Peyer's patch (tissue), 4 donors: Measurements from ENCODE around the gene CRTAC1. TPM values are rescaled to one million over a fixed set of nuclear protein-coding genes. Genes with fewer than 3 reads are reported as not detected.

Experiments
- DNase-seq, 3 donors: peaks; one replicate each; pipeline ENCODE4 v3.0.0-alpha.2; 2017 to 2019
- H3K27ac ChIP-seq, 4 donors: fragments of 200-600 bp; sonication (generic); one replicate each; pipeline ENCODE4 v1.5.1; 2016 to 2019
- H3K27me3 ChIP-seq, 2 donors: fragments of 200-600 bp; sonication (generic); one replicate each; pipeline ENCODE4 v1.5.1; 2019
- H3K36me3 ChIP-seq, 3 donors: fragments of 200-600 bp; sonication (generic); one replicate each; pipeline ENCODE4 v1.5.1; 2016 to 2019
- H3K4me1 ChIP-seq, 4 donors: fragments of 200-600 bp; sonication (generic); one replicate each; pipeline ENCODE4 v1.5.1; 2016 to 2019
- H3K4me3 ChIP-seq, 4 donors: fragments of 200-600 bp; sonication (generic); 1 replicate in 3 of 4; 2 replicates in 1 of 4; pipeline ENCODE4 v1.5.1; 2016 to 2019; ENCODE audit warnings: mild to moderate bottlenecking in 1 of 4
- H3K9me3 ChIP-seq, 4 donors: fragments of 200-600 bp; sonication (generic); one replicate each; pipeline ENCODE4 v1.5.1; 2016 to 2019; ENCODE audit warnings: mild to moderate bottlenecking in 1 of 4
- CTCF ChIP-seq, 6 experiments: fragments of 450-650 bp in 4 of 6; fragments of 200-600 bp in 2 of 6; sonication (generic) in 1 of 6; IDR thresholded peaks; one replicate each; pipeline ENCODE4 v1.5.1; 2017 to 2019; ENCODE audit warnings: antibody characterized with exemption in 6 of 6, mild to moderate bottlenecking in 3 of 6, moderate library complexity in 1 of 6
- POLR2A ChIP-seq, 2 donors: fragments of 450-650 bp; IDR thresholded peaks; one replicate each; pipeline ENCODE4 v1.5.1; 2017; ENCODE audit warnings: antibody characterized with exemption in 2 of 2, mild to moderate bottlenecking in 2 of 2, moderate library complexity in 2 of 2
- total RNA-seq, 4 donors: library from RNA; depleted of rRNA; stranded (reverse); fragments of >200 nt; gene quantifications; one replicate each; pipeline ENCODE4 v1.1.0, GENCODE V29; 2016

Gene CRTAC1
- total RNA-seq, 4 donors from 2014 or later, result 0.53 TPM; not detected in 3

- no peak overlapping the region for H3K4me3 ChIP-seq
- H3K36me3 ChIP-seq, result no peaks in the 10 kb centered on the region
- TF ChIP-seq POLR2A (IDR thresholded peaks at IDR 0.05) (no peak), CTCF (IDR thresholded peaks at IDR 0.05) (no peak)
- H3K27me3 ChIP-seq, result no peaks in the 10 kb centered on the region
- no peak overlapping the region for H3K27ac ChIP-seq
- H3K9me3 ChIP-seq, result no peaks in the 10 kb centered on the region
- H3K4me1 ChIP-seq, result no peaks in the 10 kb centered on the region
- no peak for DNase-seq
Measured at GRCh38 chr10:97969538-97970079, 60.8 kb downstream of the CRTAC1 start.

GRCh38 chr10:97964748-97965147 lies 65.7 kb downstream of the CRTAC1 start:
- DNase-seq, result no peak
- TF ChIP-seq POLR2A (IDR thresholded peaks at IDR 0.05) (no peak), CTCF (IDR thresholded peaks at IDR 0.05) (no peak)
- no peaks in the 10 kb centered on the region for H3K4me1 ChIP-seq
- no peaks in the 10 kb centered on the region for H3K9me3 ChIP-seq
- H3K27ac ChIP-seq, result no peak overlapping the region
- H3K4me3 ChIP-seq, result no peak overlapping the region
- H3K36me3 ChIP-seq, result no peaks in the 10 kb centered on the region
- H3K27me3 ChIP-seq, result no peaks in the 10 kb centered on the region

GRCh38 chr10:97961945-97962344 lies 68.5 kb downstream of the CRTAC1 start:
- DNase-seq, result no peak
- H3K4me3 ChIP-seq, result no peak overlapping the region
- no peaks in the 10 kb centered on the region for H3K4me1 ChIP-seq
- H3K9me3 ChIP-seq, result no peaks in the 10 kb centered on the region
- no peaks in the 10 kb centered on the region for H3K36me3 ChIP-seq
- H3K27ac ChIP-seq, result no peak overlapping the region
- no peaks in the 10 kb centered on the region for H3K27me3 ChIP-seq
- TF ChIP-seq POLR2A (IDR thresholded peaks at IDR 0.05) (no peak), CTCF (IDR thresholded peaks at IDR 0.05) (no peak)

- H3K4me3 ChIP-seq, result no peak overlapping the region
- DNase-seq, result no peak
- H3K36me3 ChIP-seq, result no peaks in the 10 kb centered on the region
- H3K4me1 ChIP-seq, result no peaks in the 10 kb centered on the region
- no peaks in the 10 kb centered on the region for H3K9me3 ChIP-seq
- no peak for TF ChIP-seq CTCF (IDR thresholded peaks at IDR 0.05)
- TF ChIP-seq POLR2A (IDR thresholded peaks at IDR 0.05), result no peak
- H3K27me3 ChIP-seq, result no peaks in the 10 kb centered on the region
- no peak overlapping the region for H3K27ac ChIP-seq
Measured at GRCh38 chr10:97960269-97961056, 70.0 kb downstream of the CRTAC1 start.

- Histone ChIP-seq H3K4me3 (no peak overlapping the region), H3K36me3 (no peaks in the 10 kb centered on the region), H3K27ac (no peak overlapping the region), H3K27me3 (no peaks in the 10 kb centered on the region), H3K4me1 (no peaks in the 10 kb centered on the region), H3K9me3 (no peaks in the 10 kb centered on the region)
- no peak for TF ChIP-seq POLR2A (IDR thresholded peaks at IDR 0.05)
- TF ChIP-seq CTCF (IDR thresholded peaks at IDR 0.05), result no peak
- no peak for DNase-seq
Measured at GRCh38 chr10:97949462-97949861, 81.0 kb downstream of the CRTAC1 start.
